Neural progenitor cell (in vitro differentiated cells): ENCODE results near the gene PRMT7. TPM values are rescaled to one million over a fixed set of nuclear protein-coding genes. Genes with fewer than 3 reads are reported as not detected.

Source experiments
- DNase-seq: peaks from one replicate; pipeline ENCODE4 v3.0.0-alpha.2; 2016; ENCODE audit warnings: low spot score
- H2AFZ ChIP-seq: fragments of 200-600 bp; sonication (generic); replicated peaks from 2 replicates; pipeline ENCODE4 v1.6.1; 2016; ENCODE audit warnings: antibody characterized with exemption
- H3F3A ChIP-seq: fragments of 200-600 bp; sonication (generic); 2 replicates; pipeline ENCODE4 v1.6.1; 2016; ENCODE audit warnings: antibody characterized with exemption, low read depth
- H3K27ac ChIP-seq: fragments of 200-600 bp; sonication (generic); 2 replicates; pipeline ENCODE4 v1.5.1; 2016; ENCODE audit warnings: mild to moderate bottlenecking
- H3K27me3 ChIP-seq: fragments of 200-600 bp; sonication (generic); 2 replicates; pipeline ENCODE4 v1.6.1; 2016; ENCODE audit warnings: mild to moderate bottlenecking, moderate library complexity
- H3K36me3 ChIP-seq: fragments of 200-600 bp; sonication (generic); 2 replicates; pipeline ENCODE4 v1.5.1; 2016
- H3K4me1 ChIP-seq: fragments of 200-600 bp; sonication (generic); 2 replicates; pipeline ENCODE4 v1.6.1; 2016; ENCODE audit warnings: mixed run types
- H3K4me2 ChIP-seq: fragments of 200-600 bp; sonication (generic); 2 replicates; pipeline ENCODE4 v1.6.1; 2016
- H3K4me3 ChIP-seq: fragments of 200-600 bp; sonication (generic); 2 replicates; pipeline ENCODE4 v1.5.1; 2016
- H3K79me2 ChIP-seq: fragments of 200-600 bp; sonication (generic); 2 replicates; pipeline ENCODE4 v1.6.1; 2016; ENCODE audit warnings: low read depth
- H3K9ac ChIP-seq: fragments of 200-600 bp; sonication (generic); 2 replicates; pipeline ENCODE4 v1.6.1; 2016
- H3K9me3 ChIP-seq: fragments of 200-600 bp; sonication (generic); 2 replicates; pipeline ENCODE4 v1.5.1; 2016; ENCODE audit warnings: low read depth
- H4K20me1 ChIP-seq: fragments of 200-600 bp; sonication (generic); 2 replicates; pipeline ENCODE4 v1.6.1; 2016; ENCODE audit warnings: low read depth
- H3K27ac Mint-ChIP-seq: 3 replicates; pipeline ENCODE4 v1.8.0; 2021; ENCODE audit warnings: mixed read lengths
- H3K27me3 Mint-ChIP-seq: 2 replicates; pipeline ENCODE4 v1.8.0; 2022; ENCODE audit warnings: low read depth, mild to moderate bottlenecking, inconsistent platforms, moderate library complexity, mixed read lengths; ENCODE audit not compliant: insufficient read depth
- H3K36me3 Mint-ChIP-seq: 3 replicates; pipeline ENCODE4 v1.8.0; 2021; ENCODE audit warnings: mixed read lengths
- H3K4me1 Mint-ChIP-seq: 3 replicates; pipeline ENCODE4 v1.8.0; 2021; ENCODE audit warnings: mixed read lengths
- H3K4me3 Mint-ChIP-seq: 3 replicates; pipeline ENCODE4 v1.8.0; 2021; ENCODE audit warnings: mild to moderate bottlenecking, moderate library complexity, mixed read lengths
- H3K9me3 Mint-ChIP-seq: 3 replicates; pipeline ENCODE4 v1.8.0; 2020; ENCODE audit warnings: mixed read lengths
- CTCF ChIP-seq: fragments of 200-600 bp; sonication (generic); IDR thresholded peaks from 2 replicates; pipeline ENCODE4 v1.5.1; 2017; ENCODE audit warnings: antibody characterized with exemption, mild to moderate bottlenecking
- EZH2 ChIP-seq: fragments of 200-600 bp; sonication (generic); IDR thresholded peaks from 2 replicates; pipeline ENCODE4 v1.6.1; 2017; ENCODE audit warnings: antibody characterized with exemption, mild to moderate bottlenecking, moderate library complexity
- EZH2phosphoT487 ChIP-seq: fragments of 200-600 bp; sonication (generic); IDR thresholded peaks from 2 replicates; pipeline ENCODE4 v1.6.1; 2017; ENCODE audit warnings: antibody characterized with exemption
- total RNA-seq: library from RNA; depleted of rRNA; stranded (reverse); fragments of >200 nt; gene quantifications from 2 replicates; pipeline ENCODE4 v1.2.3, GENCODE V29; 2015; ENCODE audit warnings: low replicate concordance

The PRMT7 gene
- total RNA-seq, 1 donor from 2014 or later, result 70.2 TPM

- Mint-ChIP-seq H3K9me3 (no peaks in the 10 kb centered on the region), H3K4me1 (peaks cover 30% of the 10 kb centered on the region), H3K27ac (peak overlapping the region; percentile 1), H3K36me3 (no peaks in the 10 kb centered on the region), H3K27me3 (peaks cover 18% of the 10 kb centered on the region), H3K4me3 (peak overlapping the region; percentile 91)
- Histone ChIP-seq H3K4me1 (peaks cover 13% of the 10 kb centered on the region), H3F3A (peaks cover 20% of the 10 kb centered on the region), H2AFZ (peak overlapping the region; percentile 93), H3K4me2 (peak overlapping the region; percentile 92), H4K20me1 (peaks cover 3% of the 10 kb centered on the region), H3K4me3 (peak overlapping the region; percentile 93), H3K9me3 (no peaks in the 10 kb centered on the region), H3K27ac (no peak overlapping the region), H3K9ac (no peak overlapping the region), H3K27me3 (peaks cover 24% of the 10 kb centered on the region), H3K79me2 (peaks cover 26% of the 10 kb centered on the region), H3K36me3 (no peaks in the 10 kb centered on the region)
- TF ChIP-seq CTCF (no peak), EZH2 (no peak), EZH2phosphoT487 (no peak)
- peak; percentile 50 for DNase-seq
Observed at GRCh38 chr16:68265078-68265920, 45.5 kb upstream of the PRMT7 start.

GRCh38 chr16:68267612-68268405 lies 43.0 kb upstream of the PRMT7 start:
- H4K20me1 ChIP-seq, result peaks cover 3% of the 10 kb centered on the region
- no peaks in the 10 kb centered on the region for H3K36me3 ChIP-seq
- DNase-seq, result peak; percentile 54
- peaks cover 13% of the 10 kb centered on the region for H3K4me1 ChIP-seq
- H3K4me3 Mint-ChIP-seq, result peak overlapping the region; percentile 19
- H3K36me3 Mint-ChIP-seq, result no peaks in the 10 kb centered on the region
- peaks cover 24% of the 10 kb centered on the region for H3K27me3 ChIP-seq
- peak overlapping the region; percentile 5 for H3K27ac Mint-ChIP-seq
- peaks cover 30% of the 10 kb centered on the region for H3K4me1 Mint-ChIP-seq
- H3K4me3 ChIP-seq, result peak overlapping the region; percentile 13
- H3K9ac ChIP-seq, result no peak overlapping the region
- no peak overlapping the region for H2AFZ ChIP-seq
- peaks cover 20% of the 10 kb centered on the region for H3F3A ChIP-seq
- H3K27me3 Mint-ChIP-seq, result peaks cover 9% of the 10 kb centered on the region
- H3K27ac ChIP-seq, result no peak overlapping the region
- H3K9me3 Mint-ChIP-seq, result no peaks in the 10 kb centered on the region
- H3K79me2 ChIP-seq, result peaks cover 32% of the 10 kb centered on the region
- TF ChIP-seq EZH2phosphoT487 (no peak), EZH2 (no peak), CTCF (no peak)
- H3K4me2 ChIP-seq, result peak overlapping the region; percentile 45
- no peaks in the 10 kb centered on the region for H3K9me3 ChIP-seq

- H3F3A ChIP-seq, result peaks cover 17% of the 10 kb centered on the region
- H3K79me2 ChIP-seq, result peaks cover 32% of the 10 kb centered on the region
- H3K4me1 ChIP-seq, result peaks cover 13% of the 10 kb centered on the region
- H3K4me2 ChIP-seq, result no peak overlapping the region
- peaks cover 12% of the 10 kb centered on the region for H3K27me3 ChIP-seq
- H3K9me3 ChIP-seq, result no peaks in the 10 kb centered on the region
- H3K27ac ChIP-seq, result no peak overlapping the region
- TF ChIP-seq CTCF (no peak), EZH2 (no peak), EZH2phosphoT487 (no peak)
- no peak overlapping the region for H3K27ac Mint-ChIP-seq
- no peak overlapping the region for H3K4me3 ChIP-seq
- H4K20me1 ChIP-seq, result peaks cover 3% of the 10 kb centered on the region
- no peak overlapping the region for H2AFZ ChIP-seq
- H3K4me1 Mint-ChIP-seq, result peaks cover 30% of the 10 kb centered on the region
- H3K27me3 Mint-ChIP-seq, result no peaks in the 10 kb centered on the region
- no peaks in the 10 kb centered on the region for H3K36me3 ChIP-seq
- no peak for DNase-seq
- no peaks in the 10 kb centered on the region for H3K9me3 Mint-ChIP-seq
- H3K4me3 Mint-ChIP-seq, result no peak overlapping the region
- H3K9ac ChIP-seq, result no peak overlapping the region
- H3K36me3 Mint-ChIP-seq, result no peaks in the 10 kb centered on the region
Observed at GRCh38 chr16:68269793-68270192, 41.0 kb upstream of the PRMT7 start.
